ENCODE measurements around the gene SIVA1.

DNA sequence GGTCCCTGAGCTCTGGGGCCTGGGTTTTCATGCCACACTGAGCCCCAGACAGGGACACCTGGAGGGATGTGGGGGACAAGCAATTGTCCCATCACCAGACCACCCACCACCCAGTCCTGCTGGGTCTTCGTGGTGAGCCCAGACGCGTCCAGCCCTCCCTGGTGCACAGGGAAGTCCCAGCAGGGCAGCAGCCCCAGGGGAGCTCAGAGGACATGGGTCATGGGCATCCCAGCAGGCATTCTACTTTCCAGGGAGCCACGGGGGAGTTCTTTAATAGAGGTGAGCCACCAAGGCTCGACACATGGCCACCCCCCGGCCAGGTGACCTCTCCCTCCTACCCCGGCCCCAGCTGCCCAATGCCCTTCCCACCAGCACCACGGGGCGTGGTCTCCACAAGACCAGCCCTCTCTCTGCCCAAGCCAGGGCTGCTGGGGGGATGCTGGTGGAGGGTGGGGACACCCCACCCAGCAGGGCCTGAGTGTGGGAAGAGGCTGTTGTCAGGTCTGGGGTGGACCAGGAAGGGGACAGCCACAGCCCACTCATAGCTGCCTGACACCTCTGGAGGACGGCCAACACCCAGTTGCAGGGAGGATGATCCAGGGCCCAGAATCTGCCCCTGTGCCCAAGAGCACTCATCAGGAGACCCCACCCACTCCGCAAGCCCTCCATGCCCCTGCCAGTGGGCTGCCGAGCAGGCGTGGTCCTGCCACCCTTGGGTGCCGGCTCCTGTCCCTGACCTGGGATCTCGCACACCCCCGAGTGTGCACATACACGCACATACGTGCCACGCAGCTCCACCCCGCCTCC is 28.5 kb downstream of the SIVA1 start:
- TF ChIP-seq ZBTB1 (tag by site-specific recombination; IDR thresholded peaks at IDR 0.05), result no peak
- TF ChIP-seq, protein P1, sequence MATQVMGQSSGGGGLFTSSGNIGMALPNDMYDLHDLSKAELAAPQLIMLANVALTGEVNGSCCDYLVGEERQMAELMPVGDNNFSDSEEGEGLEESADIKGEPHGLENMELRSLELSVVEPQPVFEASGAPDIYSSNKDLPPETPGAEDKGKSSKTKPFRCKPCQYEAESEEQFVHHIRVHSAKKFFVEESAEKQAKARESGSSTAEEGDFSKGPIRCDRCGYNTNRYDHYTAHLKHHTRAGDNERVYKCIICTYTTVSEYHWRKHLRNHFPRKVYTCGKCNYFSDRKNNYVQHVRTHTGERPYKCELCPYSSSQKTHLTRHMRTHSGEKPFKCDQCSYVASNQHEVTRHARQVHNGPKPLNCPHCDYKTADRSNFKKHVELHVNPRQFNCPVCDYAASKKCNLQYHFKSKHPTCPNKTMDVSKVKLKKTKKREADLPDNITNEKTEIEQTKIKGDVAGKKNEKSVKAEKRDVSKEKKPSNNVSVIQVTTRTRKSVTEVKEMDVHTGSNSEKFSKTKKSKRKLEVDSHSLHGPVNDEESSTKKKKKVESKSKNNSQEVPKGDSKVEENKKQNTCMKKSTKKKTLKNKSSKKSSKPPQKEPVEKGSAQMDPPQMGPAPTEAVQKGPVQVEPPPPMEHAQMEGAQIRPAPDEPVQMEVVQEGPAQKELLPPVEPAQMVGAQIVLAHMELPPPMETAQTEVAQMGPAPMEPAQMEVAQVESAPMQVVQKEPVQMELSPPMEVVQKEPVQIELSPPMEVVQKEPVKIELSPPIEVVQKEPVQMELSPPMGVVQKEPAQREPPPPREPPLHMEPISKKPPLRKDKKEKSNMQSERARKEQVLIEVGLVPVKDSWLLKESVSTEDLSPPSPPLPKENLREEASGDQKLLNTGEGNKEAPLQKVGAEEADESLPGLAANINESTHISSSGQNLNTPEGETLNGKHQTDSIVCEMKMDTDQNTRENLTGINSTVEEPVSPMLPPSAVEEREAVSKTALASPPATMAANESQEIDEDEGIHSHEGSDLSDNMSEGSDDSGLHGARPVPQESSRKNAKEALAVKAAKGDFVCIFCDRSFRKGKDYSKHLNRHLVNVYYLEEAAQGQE (tag by site-specific recombination; IDR thresholded peaks at IDR 0.05), result no peak
- TF ChIP-seq ZNF114 (tag by site-specific recombination; IDR thresholded peaks at IDR 0.05), result no peak
- TF ChIP-seq, protein P2, sequence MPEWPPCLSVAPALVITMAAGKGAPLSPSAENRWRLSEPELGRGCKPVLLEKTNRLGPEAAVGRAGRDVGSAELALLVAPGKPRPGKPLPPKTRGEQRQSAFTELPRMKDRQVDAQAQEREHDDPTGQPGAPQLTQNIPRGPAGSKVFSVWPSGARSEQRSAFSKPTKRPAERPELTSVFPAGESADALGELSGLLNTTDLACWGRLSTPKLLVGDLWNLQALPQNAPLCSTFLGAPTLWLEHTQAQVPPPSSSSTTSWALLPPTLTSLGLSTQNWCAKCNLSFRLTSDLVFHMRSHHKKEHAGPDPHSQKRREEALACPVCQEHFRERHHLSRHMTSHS (tag by site-specific recombination; IDR thresholded peaks at IDR 0.05), result no peak
- no peak for TF ChIP-seq SP2 (tag by site-specific recombination; IDR thresholded peaks at IDR 0.05)
- TF ChIP-seq, protein P3, sequence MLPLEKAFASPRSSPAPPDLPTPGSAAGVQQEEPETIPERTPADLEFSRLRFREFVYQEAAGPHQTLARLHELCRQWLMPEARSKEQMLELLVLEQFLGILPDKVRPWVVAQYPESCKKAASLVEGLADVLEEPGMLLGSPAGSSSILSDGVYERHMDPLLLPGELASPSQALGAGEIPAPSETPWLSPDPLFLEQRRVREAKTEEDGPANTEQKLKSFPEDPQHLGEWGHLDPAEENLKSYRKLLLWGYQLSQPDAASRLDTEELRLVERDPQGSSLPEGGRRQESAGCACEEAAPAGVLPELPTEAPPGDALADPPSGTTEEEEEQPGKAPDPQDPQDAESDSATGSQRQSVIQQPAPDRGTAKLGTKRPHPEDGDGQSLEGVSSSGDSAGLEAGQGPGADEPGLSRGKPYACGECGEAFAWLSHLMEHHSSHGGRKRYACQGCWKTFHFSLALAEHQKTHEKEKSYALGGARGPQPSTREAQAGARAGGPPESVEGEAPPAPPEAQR (tag by site-specific recombination; IDR thresholded peaks at IDR 0.05), result no peak
- TF ChIP-seq, protein P4, sequence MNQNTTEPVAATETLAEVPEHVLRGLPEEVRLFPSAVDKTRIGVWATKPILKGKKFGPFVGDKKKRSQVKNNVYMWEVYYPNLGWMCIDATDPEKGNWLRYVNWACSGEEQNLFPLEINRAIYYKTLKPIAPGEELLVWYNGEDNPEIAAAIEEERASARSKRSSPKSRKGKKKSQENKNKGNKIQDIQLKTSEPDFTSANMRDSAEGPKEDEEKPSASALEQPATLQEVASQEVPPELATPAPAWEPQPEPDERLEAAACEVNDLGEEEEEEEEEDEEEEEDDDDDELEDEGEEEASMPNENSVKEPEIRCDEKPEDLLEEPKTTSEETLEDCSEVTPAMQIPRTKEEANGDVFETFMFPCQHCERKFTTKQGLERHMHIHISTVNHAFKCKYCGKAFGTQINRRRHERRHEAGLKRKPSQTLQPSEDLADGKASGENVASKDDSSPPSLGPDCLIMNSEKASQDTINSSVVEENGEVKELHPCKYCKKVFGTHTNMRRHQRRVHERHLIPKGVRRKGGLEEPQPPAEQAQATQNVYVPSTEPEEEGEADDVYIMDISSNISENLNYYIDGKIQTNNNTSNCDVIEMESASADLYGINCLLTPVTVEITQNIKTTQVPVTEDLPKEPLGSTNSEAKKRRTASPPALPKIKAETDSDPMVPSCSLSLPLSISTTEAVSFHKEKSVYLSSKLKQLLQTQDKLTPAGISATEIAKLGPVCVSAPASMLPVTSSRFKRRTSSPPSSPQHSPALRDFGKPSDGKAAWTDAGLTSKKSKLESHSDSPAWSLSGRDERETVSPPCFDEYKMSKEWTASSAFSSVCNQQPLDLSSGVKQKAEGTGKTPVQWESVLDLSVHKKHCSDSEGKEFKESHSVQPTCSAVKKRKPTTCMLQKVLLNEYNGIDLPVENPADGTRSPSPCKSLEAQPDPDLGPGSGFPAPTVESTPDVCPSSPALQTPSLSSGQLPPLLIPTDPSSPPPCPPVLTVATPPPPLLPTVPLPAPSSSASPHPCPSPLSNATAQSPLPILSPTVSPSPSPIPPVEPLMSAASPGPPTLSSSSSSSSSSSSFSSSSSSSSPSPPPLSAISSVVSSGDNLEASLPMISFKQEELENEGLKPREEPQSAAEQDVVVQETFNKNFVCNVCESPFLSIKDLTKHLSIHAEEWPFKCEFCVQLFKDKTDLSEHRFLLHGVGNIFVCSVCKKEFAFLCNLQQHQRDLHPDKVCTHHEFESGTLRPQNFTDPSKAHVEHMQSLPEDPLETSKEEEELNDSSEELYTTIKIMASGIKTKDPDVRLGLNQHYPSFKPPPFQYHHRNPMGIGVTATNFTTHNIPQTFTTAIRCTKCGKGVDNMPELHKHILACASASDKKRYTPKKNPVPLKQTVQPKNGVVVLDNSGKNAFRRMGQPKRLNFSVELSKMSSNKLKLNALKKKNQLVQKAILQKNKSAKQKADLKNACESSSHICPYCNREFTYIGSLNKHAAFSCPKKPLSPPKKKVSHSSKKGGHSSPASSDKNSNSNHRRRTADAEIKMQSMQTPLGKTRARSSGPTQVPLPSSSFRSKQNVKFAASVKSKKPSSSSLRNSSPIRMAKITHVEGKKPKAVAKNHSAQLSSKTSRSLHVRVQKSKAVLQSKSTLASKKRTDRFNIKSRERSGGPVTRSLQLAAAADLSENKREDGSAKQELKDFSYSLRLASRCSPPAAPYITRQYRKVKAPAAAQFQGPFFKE (tag by site-specific recombination; IDR thresholded peaks at IDR 0.05; ENCODE audit: borderline replicate concordance), result no peak
- TF ChIP-seq PRDM1 (tag by site-specific recombination; IDR thresholded peaks at IDR 0.05), result no peak
- TF ChIP-seq, protein P5, sequence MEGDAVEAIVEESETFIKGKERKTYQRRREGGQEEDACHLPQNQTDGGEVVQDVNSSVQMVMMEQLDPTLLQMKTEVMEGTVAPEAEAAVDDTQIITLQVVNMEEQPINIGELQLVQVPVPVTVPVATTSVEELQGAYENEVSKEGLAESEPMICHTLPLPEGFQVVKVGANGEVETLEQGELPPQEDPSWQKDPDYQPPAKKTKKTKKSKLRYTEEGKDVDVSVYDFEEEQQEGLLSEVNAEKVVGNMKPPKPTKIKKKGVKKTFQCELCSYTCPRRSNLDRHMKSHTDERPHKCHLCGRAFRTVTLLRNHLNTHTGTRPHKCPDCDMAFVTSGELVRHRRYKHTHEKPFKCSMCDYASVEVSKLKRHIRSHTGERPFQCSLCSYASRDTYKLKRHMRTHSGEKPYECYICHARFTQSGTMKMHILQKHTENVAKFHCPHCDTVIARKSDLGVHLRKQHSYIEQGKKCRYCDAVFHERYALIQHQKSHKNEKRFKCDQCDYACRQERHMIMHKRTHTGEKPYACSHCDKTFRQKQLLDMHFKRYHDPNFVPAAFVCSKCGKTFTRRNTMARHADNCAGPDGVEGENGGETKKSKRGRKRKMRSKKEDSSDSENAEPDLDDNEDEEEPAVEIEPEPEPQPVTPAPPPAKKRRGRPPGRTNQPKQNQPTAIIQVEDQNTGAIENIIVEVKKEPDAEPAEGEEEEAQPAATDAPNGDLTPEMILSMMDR (tag by site-specific recombination; IDR thresholded peaks at IDR 0.05), result no peak
- no peak for TF ChIP-seq ZNF350 (tag by site-specific recombination; IDR thresholded peaks at IDR 0.05)
- no peak for TF ChIP-seq ZNF138 (tag by site-specific recombination; IDR thresholded peaks at IDR 0.05; ENCODE audit: borderline replicate concordance)
